HepG2 (cell line): ENCODE data around the gene GPR39. TPM values are rescaled to one million over a fixed set of nuclear protein-coding genes. Genes with fewer than 3 reads are reported as not detected.
A peak's percentile ranks its signal among the peaks of the same experiment; 100 is the strongest.

Experiments
- ATAC-seq: fragments of 200-7000 bp; cut with Tn5 transposase; 3 replicates; pipeline ENCODE4 v1.9.1; 2020; ENCODE audit warnings: mild to moderate bottlenecking, moderate library complexity
- BruUV-seq: library from RNA; stranded (reverse); fragments of 400-500 nt; replicated peaks from 2 replicates; lab custom pipeline; 2021; lab: Mats Ljungman, UMichigan
- CTCF ChIA-PET: fragments of 300-600 bp; formaldehyde crosslinking; extraction: SDS; loops from one replicate; lab custom pipeline; 2021; ENCODE audit warnings: low total read pairs, inconsistent platforms, low intra/inter-chr PET ratio; lab: Yijun Ruan, JAX
- POLR2A ChIA-PET: fragments of 350-600 bp; sonication (Branson Sonifier 250); formaldehyde crosslinking; loops from one replicate; lab custom pipeline; 2020; ENCODE audit warnings: antibody characterized with exemption, inconsistent platforms; lab: Yijun Ruan, JAX
- DNase-seq: peaks from one replicate; pipeline ENCODE4 v3.0.0-alpha.2; 2015; ENCODE audit warnings: low spot score
- FAIRE-seq: peaks from 3 replicates; lab custom pipeline; 2011; peaks lifted over from hg19 to GRCh38; lab: Jason Lieb, UNC
- H2AFZ ChIP-seq: one replicate; pipeline ENCODE4 v1.6.1; 2011; ENCODE audit warnings: low read length, inconsistent platforms
- H3K27ac ChIP-seq: fragments of 300-600 bp; 3 replicates; pipeline ENCODE4 v1.8.0; 2011; ENCODE audit warnings: mixed run types, mild to moderate bottlenecking, mixed read lengths, low read length, inconsistent platforms; ENCODE audit not compliant: insufficient read depth; ENCODE audit errors: extremely low read length
- H3K27me3 ChIP-seq, 2 experiments: fragments of 200-600 bp in 1 of 2; 2 replicates in 1 of 2; 3 replicates in 1 of 2; pipeline versions ENCODE4 v1.6.0 to v1.8.0; 2011; ENCODE audit warnings: low read length in 2 of 2, mild to moderate bottlenecking in 2 of 2, moderate library complexity in 2 of 2, inconsistent platforms in 1 of 2; ENCODE audit not compliant: insufficient read depth in 2 of 2, control insufficient read depth in 1 of 2
- H3K36me3 ChIP-seq, 2 experiments: fragments of 200-600 bp in 1 of 2; replicated peaks in 1 of 2; 2 replicates in 1 of 2; 3 replicates in 1 of 2; pipeline versions ENCODE4 v1.5.1 to v1.8.0; 2011; ENCODE audit warnings: low read length in 2 of 2, inconsistent platforms in 1 of 2; ENCODE audit not compliant: insufficient read depth in 2 of 2, control insufficient read depth in 1 of 2
- H3K4me1 ChIP-seq: 2 replicates; pipeline ENCODE4 v1.5.1; 2012; ENCODE audit warnings: low read length, inconsistent platforms; ENCODE audit not compliant: insufficient read depth
- H3K4me2 ChIP-seq: 2 replicates; pipeline ENCODE4 v1.6.0; 2011; ENCODE audit warnings: low read depth, low read length, inconsistent platforms
- H3K4me3 ChIP-seq, 3 experiments: fragments of 200-600 bp in 1 of 3; sonication (generic), shearing (Covaris generic) in 1 of 3; replicated peaks in 1 of 3; 2 replicates each; pipeline ENCODE4 v1.5.1; 2011 to 2016; ENCODE audit warnings: low read length in 3 of 3, inconsistent platforms in 2 of 3, low read depth in 2 of 3, mild to moderate bottlenecking in 2 of 3, control low read depth in 1 of 3, mixed read lengths in 1 of 3; ENCODE audit not compliant: insufficient read depth in 1 of 3
- H3K79me2 ChIP-seq: one replicate; pipeline ENCODE4 v1.6.1; 2011; ENCODE audit warnings: low read length, inconsistent platforms; ENCODE audit not compliant: insufficient read depth
- H3K9ac ChIP-seq: 2 replicates; pipeline ENCODE4 v1.6.0; 2011; ENCODE audit warnings: mild to moderate bottlenecking, low read depth, low read length, inconsistent platforms; ENCODE audit not compliant: insufficient read depth
- H3K9me3 ChIP-seq: 2 replicates; pipeline ENCODE4 v1.5.1; 2012; ENCODE audit warnings: mild to moderate bottlenecking, low read length
- H4K20me1 ChIP-seq: 2 replicates; pipeline ENCODE4 v1.6.0; 2011; ENCODE audit warnings: inconsistent platforms, mild to moderate bottlenecking, low read length, moderate library complexity; ENCODE audit not compliant: insufficient read depth
- DR1 ChIP-seq: sonication (generic); formaldehyde crosslinking; IDR thresholded peaks from 2 replicates; pipeline ENCODE4 v1.8.0; 2021; ENCODE audit warnings: mild to moderate bottlenecking, missing genetic modification reagents, inconsistent platforms
- NAIF1 ChIP-seq: sonication (generic); formaldehyde crosslinking; IDR thresholded peaks from 2 replicates; pipeline ENCODE4 v1.5.0; 2020; ENCODE audit warnings: mild to moderate bottlenecking, missing genetic modification reagents, borderline replicate concordance
- PTBP1 ChIP-seq: fragments of 200-400 bp; formaldehyde crosslinking; IDR thresholded peaks from 2 replicates; pipeline ENCODE4 v1.6.1; 2018; ENCODE audit warnings: low read length, low read depth; ENCODE audit not compliant: poor library complexity, severe bottlenecking
- RAD21 ChIP-seq: fragments of 450-650 bp; formaldehyde crosslinking; IDR thresholded peaks from 2 replicates; pipeline ENCODE4 v1.5.0; 2020; ENCODE audit warnings: mild to moderate bottlenecking
- RFXAP ChIP-seq: sonication (generic); formaldehyde crosslinking; IDR thresholded peaks from 2 replicates; pipeline ENCODE4 v1.4.0; 2020; ENCODE audit warnings: missing genetic modification reagents, borderline replicate concordance
- SIX4 ChIP-seq: sonication (generic); formaldehyde crosslinking; IDR thresholded peaks from 2 replicates; pipeline ENCODE4 v1.4.0; 2020; ENCODE audit warnings: missing genetic modification reagents
- SMC3 ChIP-seq: IDR thresholded peaks from 2 replicates; pipeline ENCODE4 v1.6.1; 2011; ENCODE audit warnings: low read length, improper control_type of control experiment
- SP4 ChIP-seq: sonication (generic); formaldehyde crosslinking; IDR thresholded peaks from 2 replicates; pipeline ENCODE4 v1.8.1; 2023; ENCODE audit warnings: mild to moderate bottlenecking, missing genetic modification reagents
- SPEN ChIP-seq: sonication (generic); formaldehyde crosslinking; IDR thresholded peaks from 2 replicates; pipeline ENCODE4 v1.5.1; 2020; ENCODE audit warnings: low read depth, mild to moderate bottlenecking, missing genetic modification reagents
- STAG1 ChIP-seq: sonication (generic); formaldehyde crosslinking; IDR thresholded peaks from 2 replicates; pipeline ENCODE4 v1.4.0; 2020; ENCODE audit warnings: missing genetic modification reagents
- ZFYVE20 ChIP-seq: sonication (generic); formaldehyde crosslinking; IDR thresholded peaks from 2 replicates; pipeline ENCODE4 v1.8.0; 2023; ENCODE audit warnings: low read depth, mild to moderate bottlenecking, moderate library complexity, missing genetic modification reagents, borderline replicate concordance
- ZKSCAN5 ChIP-seq: sonication (generic); formaldehyde crosslinking; IDR thresholded peaks from 2 replicates; pipeline ENCODE4 v1.5.1; 2020; ENCODE audit warnings: mild to moderate bottlenecking, missing genetic modification reagents
- ZNF446 ChIP-seq: sonication (generic); formaldehyde crosslinking; IDR thresholded peaks from 2 replicates; pipeline ENCODE4 v1.5.0; 2020; ENCODE audit warnings: mild to moderate bottlenecking, missing genetic modification reagents
- WGBS: methylation state at CpG from one replicate; pipeline ENCODE4 v1.1.6; 2017; ENCODE audit warnings: low lambda C conversion rate; 5-methylcytosine and 5-hydroxymethylcytosine counted together
- in situ Hi-C: cut with HindIII; loops from 2 replicates; pipeline ENCODE4 v1.10.0; 2017; ENCODE audit warnings: low pct_unique_long_range_greater_than_20kb; ENCODE audit not compliant: extremely low pct_ligation_motif_present
- intact Hi-C: fragments of 100-400 bp; cut with micrococcal nuclease; formaldehyde crosslinking; loops from one replicate; pipeline ENCODE4 v1.10.0; 2022; ENCODE audit not compliant: unreplicated experiment
- polyA plus RNA-seq, 8 experiments: library from polyadenylated mRNA; depleted of rRNA in 3 of 8; stranded (reverse) in 7 of 8; unstranded in 1 of 8; fragments of >200 nt; fragmentation: Illumina TruSeq in 4 of 8; extraction: Trizol in 4 of 8; gene quantifications; 2 replicates each; pipeline versions ENCODE4 v1.2.1 to v1.2.3, GENCODE V29; 2011 to 2016; ENCODE audit warnings: low read depth in 4 of 8, missing spikeins in 1 of 8, mixed read lengths in 1 of 8; ENCODE audit not compliant: insufficient read depth in 1 of 8
- total RNA-seq, 5 experiments: library from RNA; depleted of rRNA; stranded (reverse); fragments of >200 nt; fragmentation: Illumina TruSeq; extraction: Trizol; gene quantifications; 2 replicates each; pipeline ENCODE4 v1.2.3, GENCODE V29; 2016; ENCODE audit warnings: low read depth in 1 of 5
- TF ChIP-seq, protein P1 (sequence below): sonication (generic); formaldehyde crosslinking; IDR thresholded peaks from 2 replicates; pipeline ENCODE4 v1.5.0; 2020; ENCODE audit warnings: mild to moderate bottlenecking, missing genetic modification reagents, moderate library complexity
- TF ChIP-seq, protein P2 (sequence below): sonication (generic); formaldehyde crosslinking; IDR thresholded peaks from 2 replicates; pipeline ENCODE4 v1.4.0; 2020; ENCODE audit warnings: mild to moderate bottlenecking, low read depth, missing genetic modification reagents

Gene GPR39
- total and polyA plus RNA-seq, 2 of the 13 experiments (the other 11 are each of a cell fraction or from before 2014, with no cell fraction given): 0.16 to 0.62 TPM

DNA sequence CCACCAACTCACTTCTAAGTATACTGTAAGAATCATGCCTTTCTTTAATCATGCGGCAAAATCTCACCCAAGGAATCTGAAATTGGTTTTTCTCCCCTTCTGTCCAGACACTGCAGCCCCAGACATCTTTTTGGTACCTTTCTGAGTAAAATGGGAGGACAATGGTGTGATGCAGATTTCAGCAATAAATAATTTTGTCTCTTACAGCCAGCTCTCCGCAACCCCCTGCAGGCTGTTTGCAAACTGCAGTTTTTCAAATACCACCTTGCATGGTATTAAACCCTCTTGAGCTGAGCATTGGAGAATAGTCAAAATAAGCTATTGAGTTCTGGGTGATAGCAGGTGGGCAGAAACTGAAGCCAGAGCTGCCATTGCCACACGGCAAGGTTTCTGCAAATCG is 32.2 kb downstream of the GPR39 start:
- BruUV-seq: no TSS peak
- WGBS: 67% methylated on average over 4 of the region's 4 CpGs
- CTCF ChIA-PET: interaction anchor here (0.8 to 0.9 kb wide), 2 partner anchors 100 to 180 kb away, joined by 6 to 7 read pairs; no protein-coding TSS in a partner anchor
- H3K9me3 ChIP-seq: peaks cover 5% of the 10 kb centered on the region; the same call in 1 of the 2 replicates
- ATAC-seq (peak; percentile 84), FAIRE-seq (peak; percentile 21), DNase-seq (no peak)
- no peak overlapping the region for H3K9ac ChIP-seq
- no peak overlapping the region for H3K4me2 ChIP-seq
- H3K27ac ChIP-seq: no peak overlapping the region
- H3K36me3 ChIP-seq: no peaks in the 10 kb centered on the region
- in situ Hi-C loops (no loop called here), intact Hi-C loops (loop anchor here (1.0 to 2.0 kb wide), 2 partner anchors 99 to 180 kb away; no protein-coding TSS in a partner anchor)
- H3K27me3 ChIP-seq: no peaks in the 10 kb centered on the region
- H3K79me2 ChIP-seq: no peaks in the 10 kb centered on the region
- TF ChIP-seq STAG1 (peak; percentile 73), RAD21 (CRISPR knock-in tag) (peak; percentile 51; the same call in 1 of the 2 replicates), ZFYVE20 (CRISPR knock-in tag) (no peak), SMC3 (peak; percentile 82; the same call in 1 of the 2 replicates)
- TF ChIP-seq, protein P1, sequence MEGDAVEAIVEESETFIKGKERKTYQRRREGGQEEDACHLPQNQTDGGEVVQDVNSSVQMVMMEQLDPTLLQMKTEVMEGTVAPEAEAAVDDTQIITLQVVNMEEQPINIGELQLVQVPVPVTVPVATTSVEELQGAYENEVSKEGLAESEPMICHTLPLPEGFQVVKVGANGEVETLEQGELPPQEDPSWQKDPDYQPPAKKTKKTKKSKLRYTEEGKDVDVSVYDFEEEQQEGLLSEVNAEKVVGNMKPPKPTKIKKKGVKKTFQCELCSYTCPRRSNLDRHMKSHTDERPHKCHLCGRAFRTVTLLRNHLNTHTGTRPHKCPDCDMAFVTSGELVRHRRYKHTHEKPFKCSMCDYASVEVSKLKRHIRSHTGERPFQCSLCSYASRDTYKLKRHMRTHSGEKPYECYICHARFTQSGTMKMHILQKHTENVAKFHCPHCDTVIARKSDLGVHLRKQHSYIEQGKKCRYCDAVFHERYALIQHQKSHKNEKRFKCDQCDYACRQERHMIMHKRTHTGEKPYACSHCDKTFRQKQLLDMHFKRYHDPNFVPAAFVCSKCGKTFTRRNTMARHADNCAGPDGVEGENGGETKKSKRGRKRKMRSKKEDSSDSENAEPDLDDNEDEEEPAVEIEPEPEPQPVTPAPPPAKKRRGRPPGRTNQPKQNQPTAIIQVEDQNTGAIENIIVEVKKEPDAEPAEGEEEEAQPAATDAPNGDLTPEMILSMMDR (CRISPR knock-in tag): peak; percentile 54
- no peaks in the 10 kb centered on the region for H3K4me1 ChIP-seq
- no peaks in the 10 kb centered on the region for H4K20me1 ChIP-seq
- POLR2A ChIA-PET: no interaction called here
- H2AFZ ChIP-seq: no peak overlapping the region
- H3K4me3 ChIP-seq: no peak overlapping the region

DNA sequence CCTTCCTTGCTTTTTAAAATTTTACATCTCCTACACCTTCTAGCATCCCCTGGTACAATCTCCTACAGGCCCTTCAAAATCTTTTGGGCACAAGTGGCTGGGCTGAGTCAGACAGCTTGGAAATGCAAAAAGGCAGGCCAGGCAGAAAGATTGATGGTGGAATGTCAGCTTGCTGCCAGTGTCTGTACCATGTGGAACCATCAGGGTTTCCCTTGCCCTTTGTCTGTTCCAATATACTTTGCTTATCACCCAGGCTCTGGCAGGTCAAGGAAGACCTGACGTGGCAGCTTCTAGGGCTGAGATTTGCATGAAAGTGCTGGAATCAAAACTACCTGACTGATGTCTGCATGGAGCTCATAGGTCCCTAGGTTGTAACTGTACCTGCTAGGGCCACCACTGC is 33.3 kb downstream of the GPR39 start:
- no peaks in the 10 kb centered on the region for H4K20me1 ChIP-seq
- H3K4me3 ChIP-seq: no peak overlapping the region
- in situ Hi-C loops (no loop called here), intact Hi-C loops (loop anchor here (1.0 to 2.0 kb wide), 2 partner anchors 101 to 181 kb away; no protein-coding TSS in a partner anchor)
- POLR2A ChIA-PET: no interaction called here
- no peaks in the 10 kb centered on the region for H3K36me3 ChIP-seq
- WGBS: 27% methylated on average over 1 of the region's 1 CpG
- CTCF ChIA-PET: no interaction called here
- no peak overlapping the region for H3K27ac ChIP-seq
- no peaks in the 10 kb centered on the region for H3K27me3 ChIP-seq
- BruUV-seq: no TSS peak
- no peak for ATAC-seq
- no peak overlapping the region for H3K4me2 ChIP-seq
- H3K79me2 ChIP-seq: no peaks in the 10 kb centered on the region
- H2AFZ ChIP-seq: no peak overlapping the region
- H3K4me1 ChIP-seq: no peaks in the 10 kb centered on the region
- DNase-seq: no peak
- peaks cover 5% of the 10 kb centered on the region; the same call in 1 of the 2 replicates for H3K9me3 ChIP-seq
- FAIRE-seq: no peak
- H3K9ac ChIP-seq: no peak overlapping the region
- TF ChIP-seq ZNF446 (CRISPR knock-in tag): no peak
- TF ChIP-seq RFXAP (CRISPR knock-in tag): no peak
- no peak for TF ChIP-seq SP4 (CRISPR knock-in tag)
- TF ChIP-seq SPEN (CRISPR knock-in tag): no peak
- TF ChIP-seq PTBP1: no peak
- TF ChIP-seq NAIF1 (CRISPR knock-in tag): no peak
- TF ChIP-seq DR1 (CRISPR knock-in tag): no peak
- TF ChIP-seq, protein P2, sequence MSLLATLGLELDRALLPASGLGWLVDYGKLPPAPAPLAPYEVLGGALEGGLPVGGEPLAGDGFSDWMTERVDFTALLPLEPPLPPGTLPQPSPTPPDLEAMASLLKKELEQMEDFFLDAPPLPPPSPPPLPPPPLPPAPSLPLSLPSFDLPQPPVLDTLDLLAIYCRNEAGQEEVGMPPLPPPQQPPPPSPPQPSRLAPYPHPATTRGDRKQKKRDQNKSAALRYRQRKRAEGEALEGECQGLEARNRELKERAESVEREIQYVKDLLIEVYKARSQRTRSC (CRISPR knock-in tag): no peak
- no peak for TF ChIP-seq ZKSCAN5 (CRISPR knock-in tag)
- TF ChIP-seq SIX4: no peak
